GM18511 (cell line): Measurements from ENCODE around the gene CBFA2T3.
"Not testable (repeated sequence)": the region's sequence is repeated elsewhere in the genome, so short reads cannot be mapped to it uniquely, and the experiment has no call there.

Experiments used
- ATAC-seq: cut with Tn5 transposase; IDR thresholded peaks from one replicate; pipeline ENCODE4 v1.9.1; 2021; ENCODE audit warnings: mild to moderate bottlenecking, moderate library complexity; ENCODE audit not compliant: unreplicated experiment

Gene CBFA2T3

GRCh38 chr16:89013111-89013510, 36.1 kb upstream of the CBFA2T3 start:
- ATAC-seq = no peak

- no peak for ATAC-seq
Observed at GRCh38 chr16:89012622-89012995, 35.6 kb upstream of the CBFA2T3 start.

- no peak for ATAC-seq
Observed at GRCh38 chr16:89011909-89012621, 35.1 kb upstream of the CBFA2T3 start.

GRCh38 chr16:89010210-89010925, 33.4 kb upstream of the CBFA2T3 start:
- no peak for ATAC-seq

GRCh38 chr16:89009343-89010209, 32.6 kb upstream of the CBFA2T3 start:
- no peak for ATAC-seq

- not testable (repeated sequence) for ATAC-seq
Observed at GRCh38 chr16:89008796-89009195, 31.8 kb upstream of the CBFA2T3 start.

GRCh38 chr16:89007371-89008249, 30.6 kb upstream of the CBFA2T3 start:
- no peak for ATAC-seq

GRCh38 chr16:89006036-89006752, 29.2 kb upstream of the CBFA2T3 start:
- no peak for ATAC-seq

GRCh38 chr16:89005201-89006035, 28.4 kb upstream of the CBFA2T3 start:
- no peak for ATAC-seq

- ATAC-seq = no peak
Observed at GRCh38 chr16:89004209-89004831, 27.3 kb upstream of the CBFA2T3 start.

- ATAC-seq = no peak
Observed at GRCh38 chr16:89003831-89004208, 26.8 kb upstream of the CBFA2T3 start.

GRCh38 chr16:89002851-89003830, 26.1 kb upstream of the CBFA2T3 start:
- ATAC-seq = no peak

- ATAC-seq = not testable (repeated sequence)
Observed at GRCh38 chr16:89002081-89002480, 25.1 kb upstream of the CBFA2T3 start.

GRCh38 chr16:89001117-89002027, 24.4 kb upstream of the CBFA2T3 start:
- no peak for ATAC-seq

GRCh38 chr16:89000207-89000959, 23.4 kb upstream of the CBFA2T3 start:
- no peak for ATAC-seq
